SK-N-SH treated with all-trans-retinoic acid at 6 μM for 48 hours (cell line): ENCODE measurements around the gene TXN2.

Experiments used
- ATAC-seq: fragments of 200-7000 bp; cut with Tn5 transposase; 3 replicates; pipeline ENCODE4 v1.9.1; 2020; ENCODE audit warnings: mild to moderate bottlenecking, moderate library complexity
- BACH2 ChIP-seq: fragments of 250-450 bp; sonication (Bioruptor Pico); IDR thresholded peaks from 2 replicates; pipeline ENCODE4 v1.9.0; 2021; ENCODE audit warnings: mild to moderate bottlenecking, borderline replicate concordance
- ESRRG ChIP-seq: fragments of 250-450 bp; sonication (Bioruptor Pico); IDR thresholded peaks from 2 replicates; pipeline ENCODE4 v1.6.1; 2021; ENCODE audit warnings: mild to moderate bottlenecking
- OSR1 ChIP-seq: fragments of 250-450 bp; sonication (Bioruptor Pico); IDR thresholded peaks from 2 replicates; pipeline ENCODE4 v1.8.0; 2022; ENCODE audit warnings: moderate library complexity, mild to moderate bottlenecking, inconsistent platforms
- PPARA ChIP-seq: fragments of 250-450 bp; sonication (Bioruptor Pico); IDR thresholded peaks from 2 replicates; pipeline ENCODE4 v1.5.0; 2020; ENCODE audit warnings: mild to moderate bottlenecking, borderline replicate concordance
- SNAI2 ChIP-seq: fragments of 250-450 bp; sonication (Bioruptor Pico); IDR thresholded peaks from 2 replicates; pipeline ENCODE4 v1.5.0; 2020; ENCODE audit warnings: mild to moderate bottlenecking, moderate library complexity
- TCF4 ChIP-seq: fragments of 250-450 bp; sonication (Bioruptor Pico); IDR thresholded peaks from 2 replicates; pipeline ENCODE4 v1.8.0; 2021; ENCODE audit warnings: mild to moderate bottlenecking, moderate library complexity, borderline replicate concordance
- TOX ChIP-seq: fragments of 250-450 bp; sonication (Bioruptor Pico); IDR thresholded peaks from 2 replicates; pipeline ENCODE4 v1.8.0; 2021; ENCODE audit warnings: mild to moderate bottlenecking, moderate library complexity, borderline replicate concordance
- ZFP3 ChIP-seq: fragments of 250-450 bp; sonication (Bioruptor Pico); IDR thresholded peaks from 2 replicates; pipeline ENCODE4 v1.5.0; 2020; ENCODE audit warnings: mild to moderate bottlenecking, moderate library complexity
- ZFP30 ChIP-seq: fragments of 450-650 bp; formaldehyde crosslinking; IDR thresholded peaks from 2 replicates; pipeline ENCODE4 v1.5.0; 2022; ENCODE audit warnings: mild to moderate bottlenecking, moderate library complexity
- ZNF70 ChIP-seq: fragments of 450-650 bp; formaldehyde crosslinking; IDR thresholded peaks from 2 replicates; pipeline ENCODE4 v1.5.0; 2020; ENCODE audit warnings: mild to moderate bottlenecking, moderate library complexity
- TF ChIP-seq, protein P1 (sequence below): fragments of 250-450 bp; sonication (Bioruptor Pico); IDR thresholded peaks from 2 replicates; pipeline ENCODE4 v1.8.0; 2021; ENCODE audit warnings: low read depth, mild to moderate bottlenecking, moderate library complexity, borderline replicate concordance
- TF ChIP-seq, protein P2 (sequence below): fragments of 250-450 bp; sonication (Bioruptor Pico); IDR thresholded peaks from 2 replicates; pipeline ENCODE4 v1.8.0; 2020; ENCODE audit warnings: mild to moderate bottlenecking, moderate library complexity, borderline replicate concordance
- TF ChIP-seq, protein P3 (sequence below): fragments of 250-450 bp; sonication (Bioruptor Pico); IDR thresholded peaks from 2 replicates; pipeline ENCODE4 v1.5.1; 2020; ENCODE audit warnings: low read depth, mild to moderate bottlenecking, moderate library complexity
- TF ChIP-seq, protein P4 (sequence below): fragments of 250-450 bp; sonication (Bioruptor Pico); IDR thresholded peaks from 2 replicates; pipeline ENCODE4 v1.5.1; 2021; ENCODE audit warnings: mild to moderate bottlenecking, moderate library complexity
- TF ChIP-seq, protein P5 (sequence below): fragments of 250-450 bp; sonication (Bioruptor Pico); IDR thresholded peaks from 2 replicates; pipeline ENCODE4 v1.5.0; 2020; ENCODE audit warnings: mild to moderate bottlenecking, moderate library complexity

The TXN2 gene, protein sequence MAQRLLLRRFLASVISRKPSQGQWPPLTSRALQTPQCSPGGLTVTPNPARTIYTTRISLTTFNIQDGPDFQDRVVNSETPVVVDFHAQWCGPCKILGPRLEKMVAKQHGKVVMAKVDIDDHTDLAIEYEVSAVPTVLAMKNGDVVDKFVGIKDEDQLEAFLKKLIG

DNA sequence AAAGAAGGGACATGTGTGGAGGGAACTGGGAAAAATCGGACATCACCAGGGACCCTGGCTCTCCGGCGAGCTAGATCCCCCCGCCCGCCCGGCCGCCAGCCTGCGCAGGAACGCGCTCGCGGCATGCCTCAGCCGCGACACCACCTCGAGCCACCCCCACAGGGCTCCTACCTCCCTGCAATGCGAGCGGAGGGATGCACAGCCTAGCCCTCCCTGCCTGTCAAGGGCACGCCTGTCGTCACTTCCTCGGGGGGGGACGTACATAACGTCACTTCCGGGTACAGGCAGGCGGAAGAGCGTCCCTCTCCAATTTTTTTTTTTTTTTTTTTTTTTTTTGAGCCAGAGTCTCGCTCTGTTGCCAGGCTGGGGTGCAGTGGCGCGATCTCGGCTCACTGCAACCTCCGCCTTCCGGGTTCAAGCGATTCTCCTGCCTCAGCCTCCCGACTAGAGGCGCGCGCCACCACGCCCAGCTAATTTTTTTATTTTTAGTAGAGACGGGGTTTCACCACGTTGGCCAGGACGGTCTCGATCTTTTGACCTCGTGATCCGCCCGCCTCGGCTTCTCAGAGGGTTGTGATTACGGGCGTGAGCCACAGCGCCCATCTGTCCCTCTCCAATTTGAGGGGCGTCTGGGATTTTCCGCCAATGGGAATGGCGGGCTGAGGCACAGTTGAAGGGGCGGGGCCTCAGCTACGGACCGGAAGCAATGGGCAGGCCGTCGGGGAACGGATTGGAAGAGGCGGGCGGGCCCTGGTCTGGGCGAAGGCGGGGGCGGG, at the start of gene TXN2:
Gene TXN2, minus strand, starts transcription at position 248 of the 776 bp plus-strand sequence. CDS start 803 bp downstream, outside the sequence.
- no peak for TF ChIP-seq OSR1
- peak; percentile 98 for TF ChIP-seq ZFP3 (CRISPR knock-in tag)
- no peak for TF ChIP-seq BACH2 (CRISPR knock-in tag)
- TF ChIP-seq ESRRG (CRISPR knock-in tag): no peak
- TF ChIP-seq, protein P1, sequence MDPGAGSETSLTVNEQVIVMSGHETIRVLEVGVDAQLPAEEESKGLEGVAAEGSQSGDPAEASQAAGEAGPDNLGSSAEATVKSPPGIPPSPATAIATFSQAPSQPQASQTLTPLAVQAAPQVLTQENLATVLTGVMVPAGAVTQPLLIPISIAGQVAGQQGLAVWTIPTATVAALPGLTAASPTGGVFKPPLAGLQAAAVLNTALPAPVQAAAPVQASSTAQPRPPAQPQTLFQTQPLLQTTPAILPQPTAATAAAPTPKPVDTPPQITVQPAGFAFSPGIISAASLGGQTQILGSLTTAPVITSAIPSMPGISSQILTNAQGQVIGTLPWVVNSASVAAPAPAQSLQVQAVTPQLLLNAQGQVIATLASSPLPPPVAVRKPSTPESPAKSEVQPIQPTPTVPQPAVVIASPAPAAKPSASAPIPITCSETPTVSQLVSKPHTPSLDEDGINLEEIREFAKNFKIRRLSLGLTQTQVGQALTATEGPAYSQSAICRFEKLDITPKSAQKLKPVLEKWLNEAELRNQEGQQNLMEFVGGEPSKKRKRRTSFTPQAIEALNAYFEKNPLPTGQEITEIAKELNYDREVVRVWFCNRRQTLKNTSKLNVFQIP (CRISPR knock-in tag): peak; percentile 76; the same call in 1 of the 2 replicates
- no peak for TF ChIP-seq ZNF70 (CRISPR knock-in tag)
- TF ChIP-seq, protein P2, sequence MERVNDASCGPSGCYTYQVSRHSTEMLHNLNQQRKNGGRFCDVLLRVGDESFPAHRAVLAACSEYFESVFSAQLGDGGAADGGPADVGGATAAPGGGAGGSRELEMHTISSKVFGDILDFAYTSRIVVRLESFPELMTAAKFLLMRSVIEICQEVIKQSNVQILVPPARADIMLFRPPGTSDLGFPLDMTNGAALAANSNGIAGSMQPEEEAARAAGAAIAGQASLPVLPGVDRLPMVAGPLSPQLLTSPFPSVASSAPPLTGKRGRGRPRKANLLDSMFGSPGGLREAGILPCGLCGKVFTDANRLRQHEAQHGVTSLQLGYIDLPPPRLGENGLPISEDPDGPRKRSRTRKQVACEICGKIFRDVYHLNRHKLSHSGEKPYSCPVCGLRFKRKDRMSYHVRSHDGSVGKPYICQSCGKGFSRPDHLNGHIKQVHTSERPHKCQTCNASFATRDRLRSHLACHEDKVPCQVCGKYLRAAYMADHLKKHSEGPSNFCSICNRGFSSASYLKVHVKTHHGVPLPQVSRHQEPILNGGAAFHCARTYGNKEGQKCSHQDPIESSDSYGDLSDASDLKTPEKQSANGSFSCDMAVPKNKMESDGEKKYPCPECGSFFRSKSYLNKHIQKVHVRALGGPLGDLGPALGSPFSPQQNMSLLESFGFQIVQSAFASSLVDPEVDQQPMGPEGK (CRISPR knock-in tag): peak; percentile 29; the same call in 1 of the 2 replicates
- no peak for TF ChIP-seq TOX (CRISPR knock-in tag)
- peak; percentile 93 for ATAC-seq

DNA sequence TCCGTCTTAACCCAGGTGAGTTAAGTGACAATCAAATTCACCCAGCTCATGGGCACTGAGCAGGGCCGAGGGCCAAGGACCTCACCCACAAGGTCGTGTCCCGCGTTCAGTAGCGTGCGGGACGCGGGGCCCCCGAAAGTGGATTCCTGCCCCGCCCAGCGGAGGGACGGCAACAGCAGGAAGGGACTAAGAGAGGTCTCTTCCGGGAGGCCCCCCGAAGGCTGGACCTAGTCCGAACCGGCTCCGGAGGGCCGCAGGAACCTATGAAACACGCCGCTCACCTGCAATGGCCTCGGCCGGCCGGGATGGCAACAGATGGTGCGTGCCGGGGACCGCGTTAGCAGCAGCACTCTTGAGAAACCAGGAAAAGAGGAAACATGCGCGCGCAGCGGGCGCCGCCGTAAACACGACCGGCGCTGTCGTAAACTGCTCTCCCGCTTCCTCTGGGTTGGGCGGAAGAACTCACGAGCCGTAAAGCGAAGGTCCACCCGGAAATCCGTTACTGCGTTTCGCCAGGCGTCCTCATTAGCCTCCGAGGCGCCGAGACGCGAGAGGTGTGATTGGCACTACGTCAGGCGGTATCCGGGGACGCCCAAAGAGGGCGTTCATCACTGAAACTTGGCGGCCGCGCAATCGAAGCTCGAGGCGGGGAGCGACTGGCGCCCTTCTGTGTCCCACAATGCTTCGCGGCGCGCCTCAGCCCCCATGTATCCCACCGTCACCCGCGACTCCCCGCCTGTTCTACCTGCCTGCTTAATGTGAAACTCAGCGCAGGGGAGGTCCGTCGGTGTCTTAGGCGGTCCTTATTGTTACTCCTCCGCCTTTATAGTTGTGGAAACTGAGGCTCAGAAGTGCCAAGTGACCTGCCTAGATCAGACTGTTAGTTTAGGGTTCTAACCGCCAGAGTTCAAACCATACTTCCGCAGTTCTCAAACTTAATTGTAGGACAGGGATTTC, 47.6 kb upstream of the TXN2 start, which contains the start of gene EIF3D:
Gene EIF3D, minus strand, starts transcription at position 372 of the 957 bp plus-strand sequence. CDS start 3,045 bp downstream, outside the sequence.
- TF ChIP-seq ZFP3 (CRISPR knock-in tag): no peak
- no peak for TF ChIP-seq SNAI2 (CRISPR knock-in tag)
- no peak for TF ChIP-seq TCF4 (CRISPR knock-in tag)
- no peak for TF ChIP-seq TOX (CRISPR knock-in tag)
- TF ChIP-seq ZFP30 (CRISPR knock-in tag): no peak
- TF ChIP-seq, protein P3, sequence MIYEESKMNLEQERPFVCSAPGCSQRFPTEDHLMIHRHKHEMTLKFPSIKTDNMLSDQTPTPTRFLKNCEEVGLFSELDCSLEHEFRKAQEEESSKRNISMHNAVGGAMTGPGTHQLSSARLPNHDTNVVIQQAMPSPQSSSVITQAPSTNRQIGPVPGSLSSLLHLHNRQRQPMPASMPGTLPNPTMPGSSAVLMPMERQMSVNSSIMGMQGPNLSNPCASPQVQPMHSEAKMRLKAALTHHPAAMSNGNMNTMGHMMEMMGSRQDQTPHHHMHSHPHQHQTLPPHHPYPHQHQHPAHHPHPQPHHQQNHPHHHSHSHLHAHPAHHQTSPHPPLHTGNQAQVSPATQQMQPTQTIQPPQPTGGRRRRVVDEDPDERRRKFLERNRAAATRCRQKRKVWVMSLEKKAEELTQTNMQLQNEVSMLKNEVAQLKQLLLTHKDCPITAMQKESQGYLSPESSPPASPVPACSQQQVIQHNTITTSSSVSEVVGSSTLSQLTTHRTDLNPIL: no peak
- TF ChIP-seq, protein P2 (CRISPR knock-in tag): no peak
- peak; percentile 89 for ATAC-seq

DNA sequence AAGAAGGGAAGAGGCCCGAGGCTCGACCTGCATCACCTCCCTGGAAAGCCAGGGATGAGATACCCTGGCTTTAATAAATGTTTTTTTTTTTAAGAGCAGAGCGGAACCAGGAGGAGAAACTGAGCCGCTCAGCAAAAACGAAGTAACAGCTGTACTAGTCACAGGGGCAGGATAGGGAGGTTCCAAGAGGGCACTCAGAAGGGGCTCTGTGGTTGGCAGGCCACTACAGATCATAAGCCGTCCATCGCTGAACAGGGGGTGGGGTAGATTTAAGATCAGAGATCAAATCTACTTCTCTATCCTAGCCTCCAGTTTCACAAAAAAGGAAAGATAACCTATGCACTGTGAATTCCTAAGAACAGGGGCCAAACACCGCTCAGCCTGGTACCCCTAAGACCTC, 46.9 kb upstream of the TXN2 start:
- TF ChIP-seq ZNF70 (CRISPR knock-in tag) (no peak), PPARA (CRISPR knock-in tag) (no peak)
- TF ChIP-seq, protein P1 (CRISPR knock-in tag): no peak
- TF ChIP-seq, protein P4, sequence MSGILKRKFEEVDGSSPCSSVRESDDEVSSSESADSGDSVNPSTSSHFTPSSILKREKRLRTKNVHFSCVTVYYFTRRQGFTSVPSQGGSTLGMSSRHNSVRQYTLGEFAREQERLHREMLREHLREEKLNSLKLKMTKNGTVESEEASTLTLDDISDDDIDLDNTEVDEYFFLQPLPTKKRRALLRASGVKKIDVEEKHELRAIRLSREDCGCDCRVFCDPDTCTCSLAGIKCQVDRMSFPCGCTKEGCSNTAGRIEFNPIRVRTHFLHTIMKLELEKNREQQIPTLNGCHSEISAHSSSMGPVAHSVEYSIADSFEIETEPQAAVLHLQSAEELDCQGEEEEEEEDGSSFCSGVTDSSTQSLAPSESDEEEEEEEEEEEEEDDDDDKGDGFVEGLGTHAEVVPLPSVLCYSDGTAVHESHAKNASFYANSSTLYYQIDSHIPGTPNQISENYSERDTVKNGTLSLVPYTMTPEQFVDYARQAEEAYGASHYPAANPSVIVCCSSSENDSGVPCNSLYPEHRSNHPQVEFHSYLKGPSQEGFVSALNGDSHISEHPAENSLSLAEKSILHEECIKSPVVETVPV (CRISPR knock-in tag): no peak
- TF ChIP-seq, protein P5, sequence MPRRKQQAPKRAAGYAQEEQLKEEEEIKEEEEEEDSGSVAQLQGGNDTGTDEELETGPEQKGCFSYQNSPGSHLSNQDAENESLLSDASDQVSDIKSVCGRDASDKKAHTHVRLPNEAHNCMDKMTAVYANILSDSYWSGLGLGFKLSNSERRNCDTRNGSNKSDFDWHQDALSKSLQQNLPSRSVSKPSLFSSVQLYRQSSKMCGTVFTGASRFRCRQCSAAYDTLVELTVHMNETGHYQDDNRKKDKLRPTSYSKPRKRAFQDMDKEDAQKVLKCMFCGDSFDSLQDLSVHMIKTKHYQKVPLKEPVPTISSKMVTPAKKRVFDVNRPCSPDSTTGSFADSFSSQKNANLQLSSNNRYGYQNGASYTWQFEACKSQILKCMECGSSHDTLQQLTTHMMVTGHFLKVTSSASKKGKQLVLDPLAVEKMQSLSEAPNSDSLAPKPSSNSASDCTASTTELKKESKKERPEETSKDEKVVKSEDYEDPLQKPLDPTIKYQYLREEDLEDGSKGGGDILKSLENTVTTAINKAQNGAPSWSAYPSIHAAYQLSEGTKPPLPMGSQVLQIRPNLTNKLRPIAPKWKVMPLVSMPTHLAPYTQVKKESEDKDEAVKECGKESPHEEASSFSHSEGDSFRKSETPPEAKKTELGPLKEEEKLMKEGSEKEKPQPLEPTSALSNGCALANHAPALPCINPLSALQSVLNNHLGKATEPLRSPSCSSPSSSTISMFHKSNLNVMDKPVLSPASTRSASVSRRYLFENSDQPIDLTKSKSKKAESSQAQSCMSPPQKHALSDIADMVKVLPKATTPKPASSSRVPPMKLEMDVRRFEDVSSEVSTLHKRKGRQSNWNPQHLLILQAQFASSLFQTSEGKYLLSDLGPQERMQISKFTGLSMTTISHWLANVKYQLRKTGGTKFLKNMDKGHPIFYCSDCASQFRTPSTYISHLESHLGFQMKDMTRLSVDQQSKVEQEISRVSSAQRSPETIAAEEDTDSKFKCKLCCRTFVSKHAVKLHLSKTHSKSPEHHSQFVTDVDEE: no peak
- ATAC-seq: peak; percentile 29
